Calu3 (cell line): Measurements from ENCODE around the gene ST7L. TPM values are rescaled to one million over a fixed set of nuclear protein-coding genes. Genes with fewer than 3 reads are reported as not detected.

Experiments used
- BruUV-seq: library from RNA; stranded (reverse); fragments of 400-500 nt; replicated peaks from 2 replicates; lab custom pipeline; 2021; lab: Mats Ljungman, UMichigan
- CTCF ChIA-PET: fragments of 300-600 bp; sonication (Branson Sonifier 250); formaldehyde crosslinking; loops from one replicate; lab custom pipeline; 2022; ENCODE audit warnings: antibody characterized with exemption; lab: Charles Lee
- DNase-seq: peaks from one replicate; pipeline ENCODE4 v3.0.0; 2022
- H3K27ac Mint-ChIP-seq: one replicate; pipeline ENCODE4 v1.8.0; 2022; ENCODE audit warnings: mixed read lengths; ENCODE audit not compliant: unreplicated experiment
- H3K27me3 Mint-ChIP-seq: one replicate; pipeline ENCODE4 v1.8.0; 2022; ENCODE audit warnings: mixed read lengths; ENCODE audit not compliant: unreplicated experiment
- H3K36me3 Mint-ChIP-seq: one replicate; pipeline ENCODE4 v1.8.0; 2022; ENCODE audit warnings: mild to moderate bottlenecking, moderate library complexity, mixed read lengths; ENCODE audit not compliant: insufficient read depth, unreplicated experiment
- H3K4me1 Mint-ChIP-seq: one replicate; pipeline ENCODE4 v1.8.0; 2022; ENCODE audit warnings: mild to moderate bottlenecking, low read depth, mixed read lengths; ENCODE audit not compliant: unreplicated experiment
- H3K4me3 Mint-ChIP-seq: one replicate; pipeline ENCODE4 v1.8.0; 2022; ENCODE audit warnings: mild to moderate bottlenecking, low read depth, moderate library complexity, mixed read lengths; ENCODE audit not compliant: unreplicated experiment
- H3K9me3 Mint-ChIP-seq: one replicate; pipeline ENCODE4 v1.8.0; 2022; ENCODE audit warnings: low read depth, mixed read lengths; ENCODE audit not compliant: unreplicated experiment
- CTCF ChIP-seq: fragments of 200-600 bp; IDR thresholded peaks from one replicate; pipeline ENCODE4 v1.8.0; 2022; ENCODE audit warnings: antibody characterized with exemption; ENCODE audit not compliant: unreplicated experiment
- intact Hi-C: fragments of 100-400 bp; cut with micrococcal nuclease; formaldehyde crosslinking; loops from one replicate; pipeline ENCODE4 v1.10.0; 2022; ENCODE audit not compliant: unreplicated experiment
- total RNA-seq: library from RNA; stranded (reverse); gene quantifications from 2 replicates; pipeline ENCODE4 v1.2.3, GENCODE V29; 2022

The ST7L gene
- total RNA-seq, 1 experiment from 2014 or later: 15.9 TPM

GRCh38 chr1:112518186-112518585 lies 100.8 kb downstream of the ST7L start:
- BruUV-seq: no TSS peak
- Mint-ChIP-seq H3K27me3 (no peaks in the 10 kb centered on the region), H3K4me1 (peaks cover 12% of the 10 kb centered on the region), H3K36me3 (no peaks in the 10 kb centered on the region), H3K27ac (no peak overlapping the region), H3K4me3 (no peak overlapping the region), H3K9me3 (no peaks in the 10 kb centered on the region)
- no peak for TF ChIP-seq CTCF
- no peak for DNase-seq
- CTCF ChIA-PET: no interaction called here
- intact Hi-C loops: no loop called here

GRCh38 chr1:112517646-112518045 lies 101.3 kb downstream of the ST7L start:
- Mint-ChIP-seq H3K27ac (no peak overlapping the region), H3K27me3 (no peaks in the 10 kb centered on the region), H3K36me3 (no peaks in the 10 kb centered on the region), H3K4me3 (no peak overlapping the region), H3K9me3 (no peaks in the 10 kb centered on the region), H3K4me1 (peaks cover 12% of the 10 kb centered on the region)
- BruUV-seq: no TSS peak
- intact Hi-C loops: no loop called here
- DNase-seq: no peak
- CTCF ChIA-PET: no interaction called here
- TF ChIP-seq CTCF: no peak

- Mint-ChIP-seq H3K27ac (no peak overlapping the region), H3K4me3 (no peak overlapping the region), H3K4me1 (peaks cover 12% of the 10 kb centered on the region), H3K9me3 (no peaks in the 10 kb centered on the region), H3K36me3 (no peaks in the 10 kb centered on the region), H3K27me3 (no peaks in the 10 kb centered on the region)
- TF ChIP-seq CTCF: no peak
- no TSS peak for BruUV-seq
- intact Hi-C loops: no loop called here
- CTCF ChIA-PET: no interaction called here
- DNase-seq: no peak
Observed at GRCh38 chr1:112517231-112517630, 101.7 kb downstream of the ST7L start.

- no peak for TF ChIP-seq CTCF
- no peaks in the 10 kb centered on the region for H3K27me3 Mint-ChIP-seq
- H3K9me3 Mint-ChIP-seq: no peaks in the 10 kb centered on the region
- H3K27ac Mint-ChIP-seq: no peak overlapping the region
- CTCF ChIA-PET: interaction anchor here (0.6 kb wide), 1 partner anchor 18 kb away, joined by 3 read pairs; no protein-coding TSS in a partner anchor
- no peaks in the 10 kb centered on the region for H3K36me3 Mint-ChIP-seq
- no peak overlapping the region for H3K4me3 Mint-ChIP-seq
- peaks cover 12% of the 10 kb centered on the region for H3K4me1 Mint-ChIP-seq
- no TSS peak for BruUV-seq
- no peak for DNase-seq
- intact Hi-C loops: no loop called here
Observed at GRCh38 chr1:112516141-112516540, 102.8 kb downstream of the ST7L start.
